Measurements from ENCODE around the gene CENPE.
"Not testable (repeated sequence)": the region's sequence is repeated elsewhere in the genome, so short reads cannot be mapped to it uniquely, and the experiment has no call there.

Gene CENPE

GRCh38 chr4:103198111-103198765 lies at the start of gene CENPE:
TSS of gene CENPE (minus strand) at chr4:103198343. CDS start at chr4:103198319, 24 bp downstream.
- peak; percentile 91 for DNase-seq

- DNase-seq, result no peak
These were observed 46.1 kb upstream of the CENPE start for GRCh38 chr4:103244251-103244650.

- DNase-seq, result not testable (repeated sequence)
These were observed 32.8 kb upstream of the CENPE start for GRCh38 chr4:103230938-103231337.

GRCh38 chr4:103223556-103223955 lies 25.4 kb upstream of the CENPE start:
- DNase-seq, result not testable (repeated sequence)

GRCh38 chr4:103207673-103208072 lies 9.5 kb upstream of the CENPE start:
- no peak for DNase-seq

- DNase-seq, result no peak
These were observed 6.0 kb upstream of the CENPE start for GRCh38 chr4:103204111-103204510.

- no peak for DNase-seq
These were observed 3.6 kb upstream of the CENPE start for GRCh38 chr4:103201724-103202123.

- DNase-seq, result no peak
These were observed 3.1 kb upstream of the CENPE start for GRCh38 chr4:103201253-103201652.

GRCh38 chr4:103199009-103199408 lies 866 bp upstream of the CENPE start:
- DNase-seq, result no peak

GRCh38 chr4:103197765-103198110 lies 405 bp downstream of the CENPE start:
- DNase-seq, result no peak

- no peak for DNase-seq
These were observed 4.7 kb downstream of the CENPE start for GRCh38 chr4:103193457-103193856.

GRCh38 chr4:103171006-103171405 lies 27.1 kb downstream of the CENPE start:
- no peak for DNase-seq

GRCh38 chr4:103169750-103170149 lies 28.4 kb downstream of the CENPE start:
- DNase-seq, result not testable (repeated sequence)

- no peak for DNase-seq
These were observed 29.1 kb downstream of the CENPE start for GRCh38 chr4:103168993-103169392.

GRCh38 chr4:103162176-103162575 lies 36.0 kb downstream of the CENPE start:
- DNase-seq, result no peak

- DNase-seq, result no peak
These were observed 39.4 kb downstream of the CENPE start for GRCh38 chr4:103158760-103159159.

GRCh38 chr4:103156106-103156505 lies 42.0 kb downstream of the CENPE start:
- DNase-seq, result no peak

- no peak for DNase-seq
These were observed 45.8 kb downstream of the CENPE start for GRCh38 chr4:103152381-103152780.

- DNase-seq, result no peak
These were observed 47.5 kb downstream of the CENPE start for GRCh38 chr4:103150677-103151076.

GRCh38 chr4:103144926-103145325 lies 53.2 kb downstream of the CENPE start:
- DNase-seq, result no peak

- DNase-seq, result no peak
These were observed 60.7 kb downstream of the CENPE start for GRCh38 chr4:103137446-103137827.

GRCh38 chr4:103136671-103137445 lies 61.3 kb downstream of the CENPE start:
- no peak for DNase-seq

- DNase-seq, result no peak
These were observed 69.0 kb downstream of the CENPE start for GRCh38 chr4:103129174-103129573.

GRCh38 chr4:103126126-103126525 lies 72.0 kb downstream of the CENPE start:
- no peak for DNase-seq

- DNase-seq, result no peak
These were observed 75.0 kb downstream of the CENPE start for GRCh38 chr4:103123114-103123513.
